ENCODE data around the gene HIGD1C.

DNA sequence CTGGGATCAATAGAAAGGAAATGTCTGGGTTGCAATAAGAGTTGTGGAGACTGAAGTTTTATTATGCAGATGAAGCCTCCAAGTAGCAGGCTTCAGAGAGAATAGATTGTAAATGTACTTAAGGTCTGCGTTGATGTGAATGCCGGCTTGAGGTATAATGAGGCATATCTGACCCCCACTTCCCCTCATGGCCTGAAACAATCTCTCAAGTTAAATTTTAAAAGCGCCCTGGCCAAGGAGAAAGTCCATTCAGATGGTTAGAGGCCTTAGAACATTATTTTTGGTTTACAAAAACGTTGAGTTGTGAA, 28.3 kb upstream of the HIGD1C start:
- TF ChIP-seq POLR2A (IDR thresholded peaks at IDR 0.05; ENCODE audit: low read depth) (no peak), POLR2AphosphoS5 (IDR thresholded peaks at IDR 0.05) (no peak)
- TF ChIP-seq, protein P1, sequence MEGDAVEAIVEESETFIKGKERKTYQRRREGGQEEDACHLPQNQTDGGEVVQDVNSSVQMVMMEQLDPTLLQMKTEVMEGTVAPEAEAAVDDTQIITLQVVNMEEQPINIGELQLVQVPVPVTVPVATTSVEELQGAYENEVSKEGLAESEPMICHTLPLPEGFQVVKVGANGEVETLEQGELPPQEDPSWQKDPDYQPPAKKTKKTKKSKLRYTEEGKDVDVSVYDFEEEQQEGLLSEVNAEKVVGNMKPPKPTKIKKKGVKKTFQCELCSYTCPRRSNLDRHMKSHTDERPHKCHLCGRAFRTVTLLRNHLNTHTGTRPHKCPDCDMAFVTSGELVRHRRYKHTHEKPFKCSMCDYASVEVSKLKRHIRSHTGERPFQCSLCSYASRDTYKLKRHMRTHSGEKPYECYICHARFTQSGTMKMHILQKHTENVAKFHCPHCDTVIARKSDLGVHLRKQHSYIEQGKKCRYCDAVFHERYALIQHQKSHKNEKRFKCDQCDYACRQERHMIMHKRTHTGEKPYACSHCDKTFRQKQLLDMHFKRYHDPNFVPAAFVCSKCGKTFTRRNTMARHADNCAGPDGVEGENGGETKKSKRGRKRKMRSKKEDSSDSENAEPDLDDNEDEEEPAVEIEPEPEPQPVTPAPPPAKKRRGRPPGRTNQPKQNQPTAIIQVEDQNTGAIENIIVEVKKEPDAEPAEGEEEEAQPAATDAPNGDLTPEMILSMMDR (IDR thresholded peaks at IDR 0.05) = no peak

Data from esophagus muscularis mucosa (tissue), 3 donors.